GM18508 (cell line): ENCODE data around the gene HEXD.
"Not testable (repeated sequence)": the region's sequence is repeated elsewhere in the genome, so short reads cannot be mapped to it uniquely, and the experiment has no call there.

Source experiments
- ATAC-seq: cut with Tn5 transposase; IDR thresholded peaks from one replicate; pipeline ENCODE4 v1.9.1; 2021; ENCODE audit warnings: moderate number of reproducible peaks; ENCODE audit not compliant: insufficient read depth, unreplicated experiment

The HEXD gene

GRCh38 chr17:82418001-82418986 lies at the start of gene HEXD, which contains the start of gene OGFOD3:
Gene HEXD, plus strand, starts transcription at chr17:82418347. Its CDS starts 1,453 bp downstream, at chr17:82419800.
Gene OGFOD3, minus strand, starts transcription at chr17:82418586. Its CDS starts 101 bp downstream, at chr17:82418485.
- no peak for ATAC-seq

GRCh38 chr17:82369211-82369610 lies 48.9 kb upstream of the HEXD start:
- ATAC-seq, result no peak

GRCh38 chr17:82370471-82371332 lies 47.4 kb upstream of the HEXD start:
- ATAC-seq, result no peak

DNA sequence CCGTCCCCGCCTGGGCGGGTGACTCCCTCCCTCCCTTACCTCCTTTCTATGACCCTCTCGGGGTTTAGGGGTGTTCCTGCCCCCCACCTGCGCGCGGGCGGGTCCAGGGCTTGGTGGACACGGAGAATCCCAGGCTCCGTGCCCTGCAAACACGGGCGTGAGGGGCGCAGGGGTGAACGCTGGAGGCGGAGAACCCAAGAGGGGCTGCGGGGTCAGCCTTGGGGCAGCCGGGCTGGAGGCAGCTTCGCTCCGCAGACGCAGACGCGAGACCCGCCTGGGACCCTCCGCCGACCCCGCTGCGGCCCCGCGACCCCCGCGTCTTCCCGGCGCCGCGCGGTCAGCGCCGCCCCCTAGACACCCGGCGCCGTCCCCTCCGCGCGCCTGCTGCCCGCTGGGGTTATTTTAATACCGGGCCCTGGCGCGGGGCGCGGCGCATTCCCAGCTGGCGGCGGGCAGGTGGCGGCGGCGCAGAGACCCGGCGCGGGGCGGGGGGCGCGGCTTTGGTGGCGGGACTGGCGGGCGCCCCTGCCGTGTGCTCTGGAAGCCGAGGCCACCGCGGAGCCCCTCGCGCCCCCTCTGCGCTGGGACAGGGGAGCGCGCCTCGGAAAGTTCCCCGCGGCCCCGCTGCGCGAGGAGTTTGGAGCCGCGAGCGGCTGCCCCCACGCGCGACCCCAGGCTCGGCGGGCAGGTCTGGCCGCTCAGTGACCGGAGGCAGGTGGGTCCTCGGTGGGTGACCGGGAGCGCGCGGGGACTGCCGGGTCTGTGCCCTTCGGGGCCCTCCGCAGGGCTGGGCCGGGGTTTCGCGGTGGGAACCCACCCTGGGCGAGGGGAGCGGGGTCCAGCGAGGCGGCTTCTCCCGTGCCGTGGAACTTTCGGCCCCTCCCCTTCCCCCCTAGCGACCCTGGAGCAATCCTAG lies 46.6 kb upstream of the HEXD start, which contains the start of gene UTS2R:
UTS2R (plus strand) TSS at position 433 of the 916 bp plus-strand sequence. CDS start 2,560 bp downstream, outside the sequence.
- no peak for ATAC-seq

DNA sequence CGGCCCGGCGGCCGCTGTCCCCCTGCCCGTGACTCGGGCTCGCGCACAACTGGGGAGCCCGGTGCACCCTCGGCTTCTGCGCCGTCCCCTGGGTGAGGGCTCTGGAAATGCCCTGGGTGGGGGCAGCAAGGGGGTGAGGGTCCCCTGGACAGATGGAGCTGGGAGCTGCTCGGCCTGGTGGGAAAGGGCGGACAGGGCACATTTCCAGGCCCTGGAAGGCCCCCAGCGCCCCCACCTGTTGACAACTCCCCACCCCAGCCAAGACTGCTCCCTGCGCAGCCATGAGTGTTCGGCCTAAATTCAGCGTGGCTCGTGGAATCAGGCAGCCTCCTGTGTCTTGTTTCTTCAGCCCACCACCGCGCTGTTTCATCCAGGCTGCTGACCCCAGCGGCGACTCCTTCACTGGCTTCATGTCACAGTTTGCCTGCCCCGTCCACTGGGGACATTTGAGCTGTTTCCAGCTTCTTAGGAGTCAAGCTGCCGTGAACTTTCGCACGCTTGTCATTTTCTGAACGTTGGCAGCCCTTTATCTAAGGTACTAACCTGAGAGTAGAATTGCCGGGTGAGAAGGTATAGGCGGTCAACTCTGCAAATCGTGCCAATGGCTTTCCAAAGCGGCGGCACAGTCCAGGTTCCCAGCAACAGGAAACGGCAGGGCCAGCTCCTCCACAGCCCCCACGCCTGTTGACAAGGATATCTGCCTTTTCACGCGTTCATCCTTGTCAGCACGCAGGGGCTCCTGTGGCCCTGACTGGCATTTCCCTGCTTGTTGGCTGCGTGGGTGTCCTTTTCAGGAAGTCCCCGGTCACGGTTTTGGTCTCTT lies 45.7 kb upstream of the HEXD start:
- no peak for ATAC-seq

GRCh38 chr17:82373072-82373452 lies 45.1 kb upstream of the HEXD start:
- ATAC-seq, result not testable (repeated sequence)

DNA sequence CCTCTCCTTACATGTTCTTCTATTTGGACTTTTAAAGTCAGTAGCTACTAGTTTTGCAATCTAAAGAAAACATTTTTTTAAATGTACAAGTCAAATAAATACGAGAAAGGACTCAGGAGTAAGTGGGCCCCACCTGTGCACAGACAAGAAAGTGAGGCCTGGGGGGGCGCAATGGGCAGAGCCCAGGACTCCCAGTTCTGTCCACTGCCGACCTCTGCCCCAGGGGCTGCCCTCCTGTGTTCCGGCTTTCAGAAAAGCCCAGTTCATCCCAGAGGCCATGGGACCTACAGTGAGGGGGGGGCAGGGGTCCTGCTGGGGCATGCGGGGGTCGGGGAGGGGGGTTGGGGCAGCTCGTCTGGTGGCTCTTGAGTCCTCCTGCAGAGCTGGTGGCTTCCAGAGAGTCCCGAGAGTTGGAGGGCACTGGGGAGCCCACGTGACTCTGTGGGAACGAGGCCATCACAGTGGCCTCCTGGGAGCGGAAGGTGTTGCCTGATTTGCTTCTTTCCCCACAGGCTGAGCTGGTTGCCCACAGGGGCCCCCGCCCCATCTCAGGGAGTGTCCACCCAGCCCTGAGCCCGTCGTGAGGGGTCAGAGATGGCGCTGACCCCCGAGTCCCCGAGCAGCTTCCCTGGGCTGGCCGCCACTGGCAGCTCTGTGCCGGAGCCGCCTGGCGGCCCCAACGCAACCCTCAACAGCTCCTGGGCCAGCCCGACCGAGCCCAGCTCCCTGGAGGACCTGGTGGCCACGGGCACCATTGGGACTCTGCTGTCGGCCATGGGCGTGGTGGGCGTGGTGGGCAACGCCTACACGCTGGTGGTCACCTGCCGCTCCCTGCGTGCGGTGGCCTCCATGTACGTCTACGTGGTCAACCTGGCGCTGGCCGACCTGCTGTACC lies 44.2 kb upstream of the HEXD start:
- no peak for ATAC-seq

DNA sequence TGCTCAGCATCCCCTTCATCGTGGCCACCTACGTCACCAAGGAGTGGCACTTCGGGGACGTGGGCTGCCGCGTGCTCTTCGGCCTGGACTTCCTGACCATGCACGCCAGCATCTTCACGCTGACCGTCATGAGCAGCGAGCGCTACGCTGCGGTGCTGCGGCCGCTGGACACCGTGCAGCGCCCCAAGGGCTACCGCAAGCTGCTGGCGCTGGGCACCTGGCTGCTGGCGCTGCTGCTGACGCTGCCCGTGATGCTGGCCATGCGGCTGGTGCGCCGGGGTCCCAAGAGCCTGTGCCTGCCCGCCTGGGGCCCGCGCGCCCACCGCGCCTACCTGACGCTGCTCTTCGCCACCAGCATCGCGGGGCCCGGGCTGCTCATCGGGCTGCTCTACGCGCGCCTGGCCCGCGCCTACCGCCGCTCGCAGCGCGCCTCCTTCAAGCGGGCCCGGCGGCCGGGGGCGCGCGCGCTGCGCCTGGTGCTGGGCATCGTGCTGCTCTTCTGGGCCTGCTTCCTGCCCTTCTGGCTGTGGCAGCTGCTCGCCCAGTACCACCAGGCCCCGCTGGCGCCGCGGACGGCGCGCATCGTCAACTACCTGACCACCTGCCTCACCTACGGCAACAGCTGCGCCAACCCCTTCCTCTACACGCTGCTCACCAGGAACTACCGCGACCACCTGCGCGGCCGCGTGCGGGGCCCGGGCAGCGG lies 43.4 kb upstream of the HEXD start:
- no peak for ATAC-seq

GRCh38 chr17:82375359-82376041 lies 42.6 kb upstream of the HEXD start:
- no peak for ATAC-seq

DNA sequence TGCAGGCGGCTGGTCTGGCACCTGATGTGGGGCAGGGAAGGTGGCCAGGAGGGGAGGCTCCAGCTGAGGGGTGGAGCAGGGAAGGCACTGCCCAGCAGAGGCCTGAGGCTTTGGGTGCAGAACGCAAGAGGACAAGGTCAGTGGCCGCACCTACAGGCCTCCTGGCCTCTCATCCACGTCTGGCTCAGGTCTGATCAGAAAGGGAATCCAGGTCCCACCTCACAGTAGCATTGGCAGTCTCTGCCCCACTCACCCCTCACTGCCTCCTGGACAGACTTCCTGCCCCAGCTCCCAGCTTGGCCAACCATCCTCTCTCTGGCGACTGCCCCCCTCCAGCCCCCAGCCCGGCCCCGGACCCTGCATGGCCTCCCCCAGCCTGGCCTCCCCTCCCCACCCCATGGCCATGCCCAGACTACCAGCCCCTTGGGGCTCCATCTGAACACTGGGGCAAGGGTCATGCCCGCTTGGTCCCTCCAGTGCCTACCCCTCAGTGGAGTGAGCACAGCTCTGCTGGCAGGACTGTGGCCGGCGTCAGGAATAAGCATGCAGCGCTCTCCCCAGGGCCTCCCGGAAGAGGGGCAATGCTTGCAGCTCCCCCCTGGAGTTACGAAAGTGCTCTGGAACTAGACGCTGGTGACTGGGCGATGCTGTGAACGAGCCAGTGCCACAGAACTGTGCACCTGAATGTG lies 42.0 kb upstream of the HEXD start:
- no peak for ATAC-seq

GRCh38 chr17:82377294-82377693 lies 40.9 kb upstream of the HEXD start:
- ATAC-seq, result not testable (repeated sequence)

DNA sequence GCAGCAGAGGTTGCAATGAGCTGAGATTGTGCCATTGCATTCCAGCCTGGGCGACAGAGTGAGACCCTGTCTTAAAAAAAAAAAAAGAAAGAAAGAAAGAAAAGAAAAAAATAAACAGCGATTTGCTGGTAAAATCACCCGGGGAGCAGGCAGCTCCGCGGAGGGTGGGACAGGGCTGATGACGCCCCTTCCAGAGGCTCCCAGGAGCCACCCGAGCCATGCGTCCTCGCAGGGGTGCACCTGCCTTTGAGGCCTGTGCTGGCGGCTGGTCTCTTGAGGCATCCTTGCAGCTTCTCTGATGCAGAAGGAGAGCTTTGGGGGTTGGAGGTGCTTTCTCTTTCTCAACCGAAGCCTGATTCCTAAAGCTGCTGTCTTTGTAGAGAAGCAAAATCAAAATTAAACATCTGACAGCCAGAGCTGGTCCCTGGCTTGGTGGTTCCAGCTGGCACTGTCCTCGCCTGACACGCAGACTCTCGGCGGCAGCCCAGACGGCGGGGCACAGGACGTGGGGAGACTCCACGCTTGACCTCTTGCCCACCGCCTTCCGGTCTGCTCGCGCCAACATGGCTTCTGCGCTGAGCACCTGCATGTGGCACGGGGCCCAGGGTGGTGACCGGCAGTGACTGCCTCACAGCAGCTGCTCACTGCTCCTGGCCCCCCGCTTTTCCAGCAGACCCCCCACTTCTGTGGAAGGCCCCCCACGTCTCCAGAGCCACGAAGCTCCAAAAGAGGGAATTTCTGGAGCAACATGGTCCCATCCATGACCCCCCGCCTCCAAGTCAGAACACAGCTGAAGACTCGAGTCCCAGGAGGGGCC lies 40.0 kb upstream of the HEXD start:
- ATAC-seq, result no peak

DNA sequence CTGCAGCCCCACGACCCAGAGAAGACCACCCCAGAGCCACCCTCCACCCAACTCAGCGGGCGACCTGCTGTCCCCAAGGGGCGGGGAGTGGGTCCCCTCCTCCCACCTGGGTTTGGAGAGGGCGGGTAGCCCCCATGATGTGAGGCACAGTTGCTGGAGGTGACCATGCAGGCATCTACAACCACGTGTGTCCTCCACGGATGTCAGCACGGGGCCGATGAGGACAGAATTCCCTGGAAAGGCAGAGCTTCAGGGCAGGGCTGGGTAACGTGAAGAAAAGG lies 39.5 kb upstream of the HEXD start:
- no peak for ATAC-seq

- ATAC-seq, result no peak
Observed at GRCh38 chr17:82380860-82381702, 37.1 kb upstream of the HEXD start.

DNA sequence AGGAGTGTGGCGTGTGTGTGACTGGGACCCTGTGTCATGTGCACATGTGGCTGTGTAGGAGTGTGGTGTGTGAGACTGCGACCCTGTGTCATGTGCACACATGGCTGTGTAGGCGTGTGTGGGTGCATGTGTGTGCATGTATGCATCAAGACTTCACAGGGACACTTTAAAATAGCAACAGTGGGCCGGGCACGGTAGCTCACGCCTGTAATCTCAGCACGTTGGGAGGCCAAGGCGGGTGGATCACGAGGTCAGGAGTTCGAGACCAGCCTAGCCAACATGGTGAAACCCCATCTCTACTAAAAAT lies 36.5 kb upstream of the HEXD start:
- not testable (repeated sequence) for ATAC-seq
